GM23248 (cell line): ENCODE data around the gene GGCT. TPM values are rescaled to one million over a fixed set of nuclear protein-coding genes. Genes with fewer than 3 reads are reported as not detected.

Experiments
- DNase-seq: peaks from one replicate; pipeline ENCODE4 v3.0.0-alpha.2; 2015
- H2AFZ ChIP-seq: fragments of 200-600 bp; sonication (generic); 2 replicates; pipeline ENCODE4 v1.6.1; 2016; ENCODE audit warnings: antibody characterized with exemption
- H3F3A ChIP-seq: fragments of 200-600 bp; sonication (generic); 2 replicates; pipeline ENCODE4 v1.6.1; 2016; ENCODE audit warnings: mild to moderate bottlenecking, antibody characterized with exemption, mixed run types; ENCODE audit not compliant: insufficient read depth
- H3K27ac ChIP-seq: fragments of 200-600 bp; sonication (generic); 2 replicates; pipeline ENCODE4 v1.5.1; 2016; ENCODE audit warnings: mild to moderate bottlenecking
- H3K27me3 ChIP-seq: fragments of 200-600 bp; sonication (generic); replicated peaks from 2 replicates; pipeline ENCODE4 v1.6.1; 2016; ENCODE audit warnings: mild to moderate bottlenecking; ENCODE audit not compliant: insufficient read depth
- H3K36me3 ChIP-seq: fragments of 200-600 bp; sonication (generic); 2 replicates; pipeline ENCODE4 v1.6.1; 2016; ENCODE audit warnings: low read depth, mild to moderate bottlenecking
- H3K4me1 ChIP-seq: fragments of 200-600 bp; sonication (generic); 2 replicates; pipeline ENCODE4 v1.6.1; 2016; ENCODE audit warnings: mild to moderate bottlenecking; ENCODE audit not compliant: insufficient read depth
- H3K4me2 ChIP-seq: fragments of 200-600 bp; sonication (generic); one replicate; pipeline ENCODE4 v1.6.1; 2016; ENCODE audit warnings: mild to moderate bottlenecking; ENCODE audit not compliant: unreplicated experiment
- H3K4me3 ChIP-seq: fragments of 200-600 bp; sonication (generic); 2 replicates; pipeline ENCODE4 v1.5.1; 2016; ENCODE audit warnings: mild to moderate bottlenecking
- H3K79me2 ChIP-seq: fragments of 200-600 bp; sonication (generic); 2 replicates; pipeline ENCODE4 v1.6.1; 2016; ENCODE audit warnings: mild to moderate bottlenecking; ENCODE audit not compliant: insufficient read depth
- H3K9ac ChIP-seq: fragments of 200-600 bp; sonication (generic); 2 replicates; pipeline ENCODE4 v1.6.1; 2016; ENCODE audit warnings: mild to moderate bottlenecking
- H3K9me2 ChIP-seq: fragments of 200-600 bp; sonication (generic); 2 replicates; pipeline ENCODE4 v1.6.1; 2016; ENCODE audit warnings: mixed run types, mild to moderate bottlenecking, moderate library complexity; ENCODE audit not compliant: insufficient read depth
- H3K9me3 ChIP-seq: fragments of 200-600 bp; sonication (generic); one replicate; pipeline ENCODE4 v1.6.1; 2017; ENCODE audit warnings: low read depth
- H4K20me1 ChIP-seq: fragments of 200-600 bp; sonication (generic); 2 replicates; pipeline ENCODE4 v1.6.0; 2016; ENCODE audit not compliant: insufficient read depth
- EZH2 ChIP-seq: fragments of 200-600 bp; sonication (generic); IDR thresholded peaks from 2 replicates; pipeline ENCODE4 v1.6.1; 2018; ENCODE audit warnings: antibody characterized with exemption, mild to moderate bottlenecking; ENCODE audit not compliant: insufficient read depth, poor library complexity, severe bottlenecking
- EZH2phosphoT487 ChIP-seq: fragments of 200-600 bp; sonication (generic); IDR thresholded peaks from 2 replicates; pipeline ENCODE4 v1.6.1; 2018; ENCODE audit warnings: antibody characterized with exemption, moderate library complexity, mild to moderate bottlenecking, low read depth; ENCODE audit not compliant: insufficient read depth
- WGBS, 2 experiments: methylation state at CpG; one replicate each; pipeline ENCODE4 v1.1.6; 2015 to 2017; ENCODE audit warnings: low lambda C conversion rate in 2 of 2, low coverage in 1 of 2; ENCODE audit errors: missing lambda C conversion rate in 2 of 2; 5-methylcytosine and 5-hydroxymethylcytosine counted together
- in situ Hi-C: fragments of 300-500 bp; cut with MboI; formaldehyde crosslinking; loops from 2 replicates; pipeline ENCODE4 v1.15.0; 2020
- polyA plus RNA-seq: library from polyadenylated mRNA; unstranded; fragments of >200 nt; fragmentation: Nextera tagmentation; extraction: Ambion mirVana; gene quantifications from 2 replicates; pipeline ENCODE4 v1.2.1, GENCODE V29; 2016
- total RNA-seq: library from RNA; depleted of rRNA; stranded (reverse); fragments of >200 nt; shearing (Covaris generic); gene quantifications from 2 replicates; pipeline ENCODE4 v1.2.3, GENCODE V29; 2014

Gene GGCT
- total and polyA plus RNA-seq, 2 experiments from 2014 or later = 31.3 to 47.9 TPM

- Histone ChIP-seq H3K4me2 (peak overlapping the region; percentile 41), H3K79me2 (peaks cover 67% of the 10 kb centered on the region), H3K4me1 (peaks cover 90% of the 10 kb centered on the region), H3K36me3 (no peaks in the 10 kb centered on the region), H3K27me3 (no peaks in the 10 kb centered on the region), H3F3A (peaks cover 84% of the 10 kb centered on the region), H3K9ac (peak overlapping the region; percentile 48), H2AFZ (no peak overlapping the region), H3K9me2 (no peaks in the 10 kb centered on the region), H3K9me3 (no peaks in the 10 kb centered on the region), H3K27ac (peak overlapping the region; percentile 92), H4K20me1 (no peaks in the 10 kb centered on the region), H3K4me3 (no peak overlapping the region)
- no peak for TF ChIP-seq EZH2phosphoT487
- no peak for TF ChIP-seq EZH2
- DNase-seq = peak; percentile 88
- in situ Hi-C loops = no loop called here
- WGBS, 2 experiments = 69 to 73% methylated on average over 4 of the region's 4 CpGs
These were observed 31.5 kb downstream of the GGCT start for GRCh38 chr7:30472784-30473775.

GRCh38 chr7:30472081-30472783 is 32.4 kb downstream of the GGCT start:
- H3K27me3 ChIP-seq = no peaks in the 10 kb centered on the region
- peaks cover 79% of the 10 kb centered on the region for H3F3A ChIP-seq
- WGBS, 2 experiments = 87% methylated on average over 4 of the region's 4 CpGs
- no peaks in the 10 kb centered on the region for H3K9me2 ChIP-seq
- H2AFZ ChIP-seq = no peak overlapping the region
- peak; percentile 6 for DNase-seq
- no peaks in the 10 kb centered on the region for H4K20me1 ChIP-seq
- H3K27ac ChIP-seq = peak overlapping the region; percentile 92
- peak overlapping the region; percentile 48 for H3K9ac ChIP-seq
- in situ Hi-C loops = no loop called here
- TF ChIP-seq EZH2phosphoT487 (no peak), EZH2 (no peak)
- peaks cover 88% of the 10 kb centered on the region for H3K4me1 ChIP-seq
- H3K36me3 ChIP-seq = no peaks in the 10 kb centered on the region
- H3K9me3 ChIP-seq = no peaks in the 10 kb centered on the region
- H3K4me2 ChIP-seq = peak overlapping the region; percentile 16
- H3K4me3 ChIP-seq = no peak overlapping the region
- peaks cover 71% of the 10 kb centered on the region for H3K79me2 ChIP-seq

- Histone ChIP-seq H4K20me1 (no peaks in the 10 kb centered on the region), H3K27me3 (no peaks in the 10 kb centered on the region), H3F3A (peaks cover 73% of the 10 kb centered on the region), H3K9me3 (no peaks in the 10 kb centered on the region), H3K4me2 (peak overlapping the region; percentile 86), H3K36me3 (no peaks in the 10 kb centered on the region), H3K4me1 (peaks cover 81% of the 10 kb centered on the region), H2AFZ (no peak overlapping the region), H3K9ac (peak overlapping the region; percentile 67), H3K27ac (peak overlapping the region; percentile 92), H3K4me3 (no peak overlapping the region), H3K79me2 (peaks cover 71% of the 10 kb centered on the region), H3K9me2 (no peaks in the 10 kb centered on the region)
- 41 to 47% methylated on average over 2 of the region's 2 CpGs for WGBS, 2 experiments
- no peak for DNase-seq
- in situ Hi-C loops = no loop called here
- TF ChIP-seq EZH2 (no peak), EZH2phosphoT487 (no peak)
These were observed 33.4 kb downstream of the GGCT start for GRCh38 chr7:30471205-30471604.

- Histone ChIP-seq H3K9me3 (no peaks in the 10 kb centered on the region), H3K27me3 (no peaks in the 10 kb centered on the region), H3K27ac (peak overlapping the region; percentile 92), H3K9me2 (no peaks in the 10 kb centered on the region), H3F3A (peaks cover 73% of the 10 kb centered on the region), H2AFZ (no peak overlapping the region), H3K4me1 (peaks cover 81% of the 10 kb centered on the region), H3K4me3 (peak overlapping the region; percentile 34), H3K36me3 (no peaks in the 10 kb centered on the region), H3K4me2 (peak overlapping the region; percentile 86), H4K20me1 (no peaks in the 10 kb centered on the region), H3K9ac (peak overlapping the region; percentile 67), H3K79me2 (peaks cover 73% of the 10 kb centered on the region)
- 0 to 3% methylated on average over 6 of the region's 6 CpGs for WGBS, 2 experiments
- in situ Hi-C loops = no loop called here
- peak; percentile 92 for DNase-seq
- no peak for TF ChIP-seq EZH2phosphoT487
- no peak for TF ChIP-seq EZH2
These were observed 33.9 kb downstream of the GGCT start for GRCh38 chr7:30470771-30471170.
